D721Med (cell line): ENCODE measurements around the gene FGD5.

Source experiments
- DNase-seq: peaks from one replicate; pipeline ENCODE4 v3.0.0; 2011; ENCODE audit warnings: low spot score; ENCODE audit not compliant: insufficient read length
- FAIRE-seq: peaks from 2 replicates; lab custom pipeline; 2011; peaks lifted over from hg19 to GRCh38; lab: Jason Lieb, UNC
- TF ChIP-seq, protein P1 (sequence below): IDR thresholded peaks from 2 replicates; pipeline ENCODE4 v1.5.1; 2012; ENCODE audit warnings: mild to moderate bottlenecking, control low read depth; ENCODE audit not compliant: insufficient read depth; ENCODE audit errors: missing control alignments

The FGD5 gene, protein sequence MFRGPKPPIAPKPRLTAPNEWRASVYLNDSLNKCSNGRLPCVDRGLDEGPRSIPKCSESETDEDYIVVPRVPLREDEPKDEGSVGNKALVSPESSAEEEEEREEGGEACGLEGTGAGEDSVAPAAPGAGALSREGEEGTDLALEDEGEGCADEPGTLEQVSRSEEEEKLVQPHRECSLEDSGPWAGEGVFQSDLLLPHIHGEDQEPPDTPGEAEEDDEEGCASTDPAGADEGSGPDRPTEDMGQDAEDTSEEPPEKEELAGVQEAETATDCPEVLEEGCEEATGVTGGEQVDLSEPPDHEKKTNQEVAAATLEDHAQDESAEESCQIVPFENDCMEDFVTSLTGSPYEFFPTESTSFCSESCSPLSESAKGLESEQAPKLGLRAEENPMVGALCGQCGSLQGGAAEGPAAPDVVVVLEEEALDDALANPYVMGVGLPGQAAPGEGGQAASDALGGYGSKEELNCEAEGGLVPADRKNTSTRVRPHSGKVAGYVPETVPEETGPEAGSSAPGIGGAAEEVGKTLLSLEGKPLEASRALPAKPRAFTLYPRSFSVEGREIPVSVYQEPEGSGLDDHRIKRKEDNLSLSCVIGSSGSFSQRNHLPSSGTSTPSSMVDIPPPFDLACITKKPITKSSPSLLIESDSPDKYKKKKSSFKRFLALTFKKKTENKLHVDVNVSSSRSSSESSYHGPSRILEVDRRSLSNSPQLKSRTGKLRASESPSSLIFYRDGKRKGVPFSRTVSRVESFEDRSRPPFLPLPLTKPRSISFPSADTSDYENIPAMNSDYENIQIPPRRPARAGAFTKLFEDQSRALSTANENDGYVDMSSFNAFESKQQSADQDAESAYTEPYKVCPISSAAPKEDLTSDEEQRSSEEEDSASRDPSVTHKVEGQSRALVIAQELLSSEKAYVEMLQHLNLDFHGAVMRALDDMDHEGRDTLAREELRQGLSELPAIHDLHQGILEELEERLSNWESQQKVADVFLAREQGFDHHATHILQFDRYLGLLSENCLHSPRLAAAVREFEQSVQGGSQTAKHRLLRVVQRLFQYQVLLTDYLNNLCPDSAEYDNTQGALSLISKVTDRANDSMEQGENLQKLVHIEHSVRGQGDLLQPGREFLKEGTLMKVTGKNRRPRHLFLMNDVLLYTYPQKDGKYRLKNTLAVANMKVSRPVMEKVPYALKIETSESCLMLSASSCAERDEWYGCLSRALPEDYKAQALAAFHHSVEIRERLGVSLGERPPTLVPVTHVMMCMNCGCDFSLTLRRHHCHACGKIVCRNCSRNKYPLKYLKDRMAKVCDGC (N-terminal part only)

DNA sequence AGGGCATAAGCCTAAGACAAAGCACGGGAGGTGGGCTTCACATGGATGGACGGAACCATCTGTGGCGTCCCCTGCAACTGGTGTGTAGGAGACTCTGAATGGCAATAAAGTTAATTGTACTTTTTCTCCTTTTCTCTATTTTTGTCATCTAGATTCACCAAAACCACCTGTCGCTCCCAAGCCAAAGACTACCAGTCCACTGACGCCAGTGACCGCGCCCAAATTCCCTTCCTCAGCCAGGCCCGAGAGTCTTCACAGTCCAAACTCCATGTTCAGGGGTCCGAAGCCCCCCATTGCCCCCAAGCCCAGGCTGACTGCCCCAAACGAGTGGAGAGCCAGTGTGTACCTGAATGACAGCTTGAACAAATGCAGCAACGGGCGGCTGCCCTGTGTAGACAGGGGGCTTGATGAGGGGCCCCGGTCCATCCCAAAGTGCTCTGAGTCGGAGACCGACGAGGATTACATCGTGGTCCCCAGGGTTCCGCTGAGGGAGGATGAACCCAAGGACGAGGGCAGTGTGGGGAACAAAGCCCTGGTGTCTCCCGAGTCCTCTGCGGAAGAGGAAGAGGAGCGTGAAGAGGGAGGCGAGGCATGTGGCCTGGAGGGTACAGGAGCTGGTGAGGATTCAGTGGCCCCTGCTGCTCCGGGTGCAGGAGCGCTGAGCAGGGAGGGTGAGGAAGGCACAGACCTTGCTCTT lies at the start of gene FGD5:
Gene FGD5 (plus strand): TSS at position 159 of the 697 bp plus-strand sequence. CDS start 110 bp downstream, at position 269.
- no peak for DNase-seq
- no peak for FAIRE-seq

DNA sequence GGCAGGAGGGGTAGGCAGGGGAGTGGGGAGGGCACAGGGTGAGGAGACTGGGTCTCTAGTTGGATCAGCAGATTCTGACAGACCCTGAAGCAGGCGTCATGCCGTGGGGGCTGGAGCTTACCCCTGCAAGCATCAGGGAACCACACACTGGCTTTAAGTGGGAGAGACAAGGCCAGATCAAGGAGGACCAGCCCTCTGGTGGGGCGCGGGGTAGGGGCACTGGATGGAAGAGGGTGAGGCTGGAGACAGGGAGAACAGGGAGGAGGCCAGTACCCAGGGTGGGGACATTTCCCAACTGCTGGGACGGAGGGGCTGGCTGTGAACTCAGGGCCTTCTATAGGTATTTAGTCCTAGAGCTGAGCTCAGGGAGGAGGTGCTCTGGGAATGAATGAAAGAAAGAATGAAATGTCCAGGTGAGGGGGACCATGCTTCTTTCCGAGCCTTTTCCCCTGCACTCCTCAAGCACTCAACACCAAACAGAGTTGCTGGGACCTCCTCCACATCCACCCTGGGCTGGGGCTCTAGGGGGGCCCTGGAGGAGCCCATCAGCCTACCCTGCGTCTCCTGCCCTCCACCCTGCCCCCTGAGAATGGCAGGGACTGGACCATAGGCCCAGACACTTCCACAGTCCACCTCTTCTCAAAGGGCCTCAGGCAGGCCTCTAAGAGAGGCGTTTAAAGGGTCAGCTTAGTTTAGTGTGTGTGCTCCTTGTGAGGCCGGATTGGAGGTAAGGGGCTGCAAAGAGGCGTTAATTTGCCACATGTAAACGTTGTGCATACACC lies 49.0 kb upstream of the FGD5 start:
- DNase-seq = no peak
- no peak for FAIRE-seq
- TF ChIP-seq, protein P1, sequence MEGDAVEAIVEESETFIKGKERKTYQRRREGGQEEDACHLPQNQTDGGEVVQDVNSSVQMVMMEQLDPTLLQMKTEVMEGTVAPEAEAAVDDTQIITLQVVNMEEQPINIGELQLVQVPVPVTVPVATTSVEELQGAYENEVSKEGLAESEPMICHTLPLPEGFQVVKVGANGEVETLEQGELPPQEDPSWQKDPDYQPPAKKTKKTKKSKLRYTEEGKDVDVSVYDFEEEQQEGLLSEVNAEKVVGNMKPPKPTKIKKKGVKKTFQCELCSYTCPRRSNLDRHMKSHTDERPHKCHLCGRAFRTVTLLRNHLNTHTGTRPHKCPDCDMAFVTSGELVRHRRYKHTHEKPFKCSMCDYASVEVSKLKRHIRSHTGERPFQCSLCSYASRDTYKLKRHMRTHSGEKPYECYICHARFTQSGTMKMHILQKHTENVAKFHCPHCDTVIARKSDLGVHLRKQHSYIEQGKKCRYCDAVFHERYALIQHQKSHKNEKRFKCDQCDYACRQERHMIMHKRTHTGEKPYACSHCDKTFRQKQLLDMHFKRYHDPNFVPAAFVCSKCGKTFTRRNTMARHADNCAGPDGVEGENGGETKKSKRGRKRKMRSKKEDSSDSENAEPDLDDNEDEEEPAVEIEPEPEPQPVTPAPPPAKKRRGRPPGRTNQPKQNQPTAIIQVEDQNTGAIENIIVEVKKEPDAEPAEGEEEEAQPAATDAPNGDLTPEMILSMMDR = no peak

More for the DNA sequence above, at the start of gene FGD5:
- TF ChIP-seq, protein P1 = no peak

DNA sequence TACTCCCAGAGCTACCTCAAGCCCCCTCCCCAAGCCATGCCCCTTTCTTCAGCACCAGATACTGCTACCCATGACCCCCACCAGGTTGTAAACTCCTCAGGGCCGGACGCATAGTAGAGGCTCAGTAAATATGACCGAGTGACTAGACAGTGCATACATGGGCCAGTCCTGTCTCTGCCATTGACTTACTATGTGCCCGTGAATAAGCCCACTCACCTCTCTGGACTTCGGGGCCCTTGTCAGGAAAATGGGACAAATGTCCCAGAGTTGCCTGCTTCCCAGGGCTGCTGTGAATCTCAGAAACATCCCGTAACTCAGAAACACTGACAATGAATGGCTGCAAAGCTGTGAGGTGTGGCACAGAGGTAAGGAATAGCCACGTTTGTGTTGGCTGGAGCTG lies 48.2 kb upstream of the FGD5 start:
- no peak for FAIRE-seq
- TF ChIP-seq, protein P1 = no peak
- no peak for DNase-seq

DNA sequence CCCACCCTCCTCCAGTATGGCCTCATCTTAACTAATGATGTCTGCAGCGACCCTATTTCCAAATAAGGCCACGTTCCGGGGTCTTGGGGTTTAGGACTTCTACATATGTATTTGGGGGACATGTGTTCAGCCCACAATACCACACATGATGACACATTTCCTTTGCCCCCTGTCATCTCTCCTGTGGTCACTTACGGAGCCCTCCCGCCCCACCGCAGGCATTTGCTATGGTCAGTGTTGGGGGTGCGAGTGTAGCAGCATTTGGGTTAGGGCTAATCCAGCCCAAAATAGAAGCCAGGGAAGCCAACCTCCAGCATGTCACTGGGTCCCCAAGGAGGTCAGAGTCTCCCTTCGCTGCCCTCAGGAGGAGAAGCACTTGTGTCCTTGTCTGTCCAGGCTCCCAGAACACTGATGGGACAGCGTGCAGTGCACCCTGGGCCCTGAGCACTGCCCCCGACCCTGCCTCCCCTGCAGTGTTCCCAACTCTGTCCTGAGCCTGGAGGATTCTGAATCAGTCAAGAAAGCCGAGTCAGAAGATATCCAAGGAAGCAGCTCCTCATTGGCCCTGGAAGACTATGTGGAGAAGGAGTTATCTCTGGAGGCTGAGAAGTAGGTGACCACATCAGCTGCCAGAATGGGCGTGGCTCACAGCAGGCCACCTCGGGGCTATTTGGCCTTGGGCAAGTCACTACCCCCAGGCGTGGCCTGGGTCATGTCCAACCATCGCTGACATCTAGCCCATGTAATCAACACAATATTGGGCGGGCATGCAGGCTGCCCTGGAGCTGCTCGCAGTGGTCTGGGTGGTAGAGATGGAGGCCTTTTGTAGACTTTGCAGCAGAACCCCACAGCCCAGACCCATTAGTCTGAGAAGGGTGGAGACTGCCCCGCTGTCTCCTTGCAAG lies 46.9 kb upstream of the FGD5 start:
- FAIRE-seq (no peak), DNase-seq (no peak)
- TF ChIP-seq, protein P1 = no peak

DNA sequence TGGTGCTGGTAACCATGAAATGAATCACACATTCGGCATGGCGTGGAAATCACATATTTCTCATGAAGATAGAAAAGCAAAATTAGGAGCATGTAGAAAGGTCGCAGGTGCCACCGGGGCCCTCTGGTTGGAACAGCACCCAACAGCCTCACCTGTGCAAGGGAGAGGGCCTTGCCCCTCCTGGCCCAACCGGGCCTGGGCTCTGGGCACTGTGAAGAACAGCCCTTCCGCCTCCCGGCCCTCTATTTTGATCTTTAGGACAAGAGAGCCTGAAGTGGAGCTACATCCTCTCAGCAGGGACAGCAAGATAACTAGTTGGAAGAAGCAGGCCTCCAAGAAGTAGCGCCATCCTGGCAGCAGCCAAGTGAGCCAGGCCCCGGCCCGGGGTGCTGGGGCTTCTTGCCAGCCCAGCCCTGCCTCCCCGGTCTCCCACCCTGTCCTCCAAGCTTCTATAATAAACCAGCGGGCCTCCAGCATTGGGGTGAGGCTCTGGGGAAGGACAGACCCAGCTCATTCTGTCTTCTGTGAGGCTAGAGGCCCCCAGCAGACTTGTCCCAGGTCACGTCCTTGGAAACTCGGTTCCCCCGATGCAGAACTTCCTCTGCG lies 46.1 kb upstream of the FGD5 start:
- DNase-seq (no peak), FAIRE-seq (no peak)
- TF ChIP-seq, protein P1 = no peak
